Measurements from ENCODE around the gene LTBP1. TPM values are rescaled to one million over a fixed set of nuclear protein-coding genes. Genes with fewer than 3 reads are reported as not detected.

Gene LTBP1
- total and polyA plus RNA-seq, 2 experiments from 2014 or later: 15.7 to 49.8 TPM

DNA sequence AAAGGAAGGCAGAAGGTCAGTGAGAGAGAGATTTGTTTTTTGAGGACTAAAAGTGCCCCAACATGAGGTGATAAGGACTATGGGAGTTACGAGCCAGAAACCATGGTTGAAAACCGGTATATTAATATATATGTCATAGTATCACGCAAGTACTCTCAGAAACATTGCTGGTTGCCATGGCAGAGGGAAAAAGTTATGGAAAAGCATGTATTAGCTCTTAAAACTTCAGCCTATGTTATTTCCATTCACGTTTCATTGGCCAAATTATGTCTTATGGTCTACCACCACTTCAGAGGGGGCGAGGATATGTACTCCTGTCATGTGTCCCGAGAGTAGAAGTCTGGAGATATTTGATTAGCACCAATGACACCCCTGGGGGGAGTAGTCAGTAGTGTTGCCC, 125.9 kb downstream of the LTBP1 start (continued):
- TF ChIP-seq, protein P1, sequence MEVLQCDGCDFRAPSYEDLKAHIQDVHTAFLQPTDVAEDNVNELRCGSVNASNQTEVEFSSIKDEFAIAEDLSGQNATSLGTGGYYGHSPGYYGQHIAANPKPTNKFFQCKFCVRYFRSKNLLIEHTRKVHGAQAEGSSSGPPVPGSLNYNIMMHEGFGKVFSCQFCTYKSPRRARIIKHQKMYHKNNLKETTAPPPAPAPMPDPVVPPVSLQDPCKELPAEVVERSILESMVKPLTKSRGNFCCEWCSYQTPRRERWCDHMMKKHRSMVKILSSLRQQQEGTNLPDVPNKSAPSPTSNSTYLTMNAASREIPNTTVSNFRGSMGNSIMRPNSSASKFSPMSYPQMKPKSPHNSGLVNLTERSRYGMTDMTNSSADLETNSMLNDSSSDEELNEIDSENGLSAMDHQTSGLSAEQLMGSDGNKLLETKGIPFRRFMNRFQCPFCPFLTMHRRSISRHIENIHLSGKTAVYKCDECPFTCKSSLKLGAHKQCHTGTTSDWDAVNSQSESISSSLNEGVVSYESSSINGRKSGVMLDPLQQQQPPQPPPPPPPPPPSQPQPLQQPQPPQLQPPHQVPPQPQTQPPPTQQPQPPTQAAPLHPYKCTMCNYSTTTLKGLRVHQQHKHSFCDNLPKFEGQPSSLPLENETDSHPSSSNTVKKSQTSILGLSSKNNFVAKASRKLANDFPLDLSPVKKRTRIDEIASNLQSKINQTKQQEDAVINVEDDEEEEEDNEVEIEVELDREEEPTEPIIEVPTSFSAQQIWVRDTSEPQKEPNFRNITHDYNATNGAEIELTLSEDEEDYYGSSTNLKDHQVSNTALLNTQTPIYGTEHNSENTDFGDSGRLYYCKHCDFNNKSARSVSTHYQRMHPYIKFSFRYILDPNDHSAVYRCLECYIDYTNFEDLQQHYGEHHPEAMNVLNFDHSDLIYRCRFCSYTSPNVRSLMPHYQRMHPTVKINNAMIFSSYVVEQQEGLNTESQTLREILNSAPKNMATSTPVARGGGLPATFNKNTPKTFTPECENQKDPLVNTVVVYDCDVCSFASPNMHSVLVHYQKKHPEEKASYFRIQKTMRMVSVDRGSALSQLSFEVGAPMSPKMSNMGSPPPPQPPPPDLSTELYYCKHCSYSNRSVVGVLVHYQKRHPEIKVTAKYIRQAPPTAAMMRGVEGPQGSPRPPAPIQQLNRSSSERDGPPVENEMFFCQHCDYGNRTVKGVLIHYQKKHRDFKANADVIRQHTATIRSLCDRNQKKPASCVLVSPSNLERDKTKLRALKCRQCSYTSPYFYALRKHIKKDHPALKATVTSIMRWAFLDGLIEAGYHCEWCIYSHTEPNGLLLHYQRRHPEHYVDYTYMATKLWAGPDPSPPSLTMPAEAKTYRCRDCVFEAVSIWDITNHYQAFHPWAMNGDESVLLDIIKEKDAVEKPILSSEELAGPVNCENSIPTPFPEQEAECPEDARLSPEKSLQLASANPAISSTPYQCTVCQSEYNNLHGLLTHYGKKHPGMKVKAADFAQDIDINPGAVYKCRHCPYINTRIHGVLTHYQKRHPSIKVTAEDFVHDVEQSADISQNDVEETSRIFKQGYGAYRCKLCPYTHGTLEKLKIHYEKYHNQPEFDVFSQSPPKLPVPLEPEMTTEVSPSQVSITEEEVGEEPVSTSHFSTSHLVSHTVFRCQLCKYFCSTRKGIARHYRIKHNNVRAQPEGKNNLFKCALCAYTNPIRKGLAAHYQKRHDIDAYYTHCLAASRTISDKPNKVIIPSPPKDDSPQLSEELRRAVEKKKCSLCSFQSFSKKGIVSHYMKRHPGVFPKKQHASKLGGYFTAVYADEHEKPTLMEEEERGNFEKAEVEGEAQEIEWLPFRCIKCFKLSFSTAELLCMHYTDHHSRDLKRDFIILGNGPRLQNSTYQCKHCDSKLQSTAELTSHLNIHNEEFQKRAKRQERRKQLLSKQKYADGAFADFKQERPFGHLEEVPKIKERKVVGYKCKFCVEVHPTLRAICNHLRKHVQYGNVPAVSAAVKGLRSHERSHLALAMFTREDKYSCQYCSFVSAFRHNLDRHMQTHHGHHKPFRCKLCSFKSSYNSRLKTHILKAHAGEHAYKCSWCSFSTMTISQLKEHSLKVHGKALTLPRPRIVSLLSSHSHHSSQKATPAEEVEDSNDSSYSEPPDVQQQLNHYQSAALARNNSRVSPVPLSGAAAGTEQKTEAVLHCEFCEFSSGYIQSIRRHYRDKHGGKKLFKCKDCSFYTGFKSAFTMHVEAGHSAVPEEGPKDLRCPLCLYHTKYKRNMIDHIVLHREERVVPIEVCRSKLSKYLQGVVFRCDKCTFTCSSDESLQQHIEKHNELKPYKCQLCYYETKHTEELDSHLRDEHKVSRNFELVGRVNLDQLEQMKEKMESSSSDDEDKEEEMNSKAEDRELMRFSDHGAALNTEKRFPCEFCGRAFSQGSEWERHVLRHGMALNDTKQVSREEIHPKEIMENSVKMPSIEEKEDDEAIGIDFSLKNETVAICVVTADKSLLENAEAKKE (CRISPR knock-in tag; IDR thresholded peaks at IDR 0.05): no peak
- TF ChIP-seq NANOG (IDR thresholded peaks at IDR 0.05; ENCODE audit: borderline replicate concordance) (no peak), POLR2AphosphoS5 (IDR thresholded peaks at IDR 0.05; ENCODE audit: low read depth) (no peak), EZH2 (IDR thresholded peaks at IDR 0.05; ENCODE audit: low read depth, unreplicated experiment) (no peak), EZH2phosphoT487 (IDR thresholded peaks at IDR 0.05; ENCODE audit: unreplicated experiment) (no peak), ZNF331 (CRISPR knock-in tag; IDR thresholded peaks at IDR 0.05; ENCODE audit: low read depth) (no peak), CREB1 (CRISPR knock-in tag; IDR thresholded peaks at IDR 0.05; ENCODE audit: low read depth) (no peak), JUNB (IDR thresholded peaks at IDR 0.05; ENCODE audit: unreplicated experiment) (no peak), ZNF114 (CRISPR knock-in tag; IDR thresholded peaks at IDR 0.05) (no peak), STAT1 (IDR thresholded peaks at IDR 0.05; ENCODE audit: unreplicated experiment) (no peak)
- TF ChIP-seq, protein P2, sequence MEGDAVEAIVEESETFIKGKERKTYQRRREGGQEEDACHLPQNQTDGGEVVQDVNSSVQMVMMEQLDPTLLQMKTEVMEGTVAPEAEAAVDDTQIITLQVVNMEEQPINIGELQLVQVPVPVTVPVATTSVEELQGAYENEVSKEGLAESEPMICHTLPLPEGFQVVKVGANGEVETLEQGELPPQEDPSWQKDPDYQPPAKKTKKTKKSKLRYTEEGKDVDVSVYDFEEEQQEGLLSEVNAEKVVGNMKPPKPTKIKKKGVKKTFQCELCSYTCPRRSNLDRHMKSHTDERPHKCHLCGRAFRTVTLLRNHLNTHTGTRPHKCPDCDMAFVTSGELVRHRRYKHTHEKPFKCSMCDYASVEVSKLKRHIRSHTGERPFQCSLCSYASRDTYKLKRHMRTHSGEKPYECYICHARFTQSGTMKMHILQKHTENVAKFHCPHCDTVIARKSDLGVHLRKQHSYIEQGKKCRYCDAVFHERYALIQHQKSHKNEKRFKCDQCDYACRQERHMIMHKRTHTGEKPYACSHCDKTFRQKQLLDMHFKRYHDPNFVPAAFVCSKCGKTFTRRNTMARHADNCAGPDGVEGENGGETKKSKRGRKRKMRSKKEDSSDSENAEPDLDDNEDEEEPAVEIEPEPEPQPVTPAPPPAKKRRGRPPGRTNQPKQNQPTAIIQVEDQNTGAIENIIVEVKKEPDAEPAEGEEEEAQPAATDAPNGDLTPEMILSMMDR (conservative IDR thresholded peaks at IDR 0.05; ENCODE audit: low read depth in 2 of 2): no peak
- TF ChIP-seq, protein P3, sequence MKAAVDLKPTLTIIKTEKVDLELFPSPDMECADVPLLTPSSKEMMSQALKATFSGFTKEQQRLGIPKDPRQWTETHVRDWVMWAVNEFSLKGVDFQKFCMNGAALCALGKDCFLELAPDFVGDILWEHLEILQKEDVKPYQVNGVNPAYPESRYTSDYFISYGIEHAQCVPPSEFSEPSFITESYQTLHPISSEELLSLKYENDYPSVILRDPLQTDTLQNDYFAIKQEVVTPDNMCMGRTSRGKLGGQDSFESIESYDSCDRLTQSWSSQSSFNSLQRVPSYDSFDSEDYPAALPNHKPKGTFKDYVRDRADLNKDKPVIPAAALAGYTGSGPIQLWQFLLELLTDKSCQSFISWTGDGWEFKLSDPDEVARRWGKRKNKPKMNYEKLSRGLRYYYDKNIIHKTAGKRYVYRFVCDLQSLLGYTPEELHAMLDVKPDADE (IDR thresholded peaks at IDR 0.05): no peak

Data from GM23338 (cell line).